Body of pancreas (tissue), 4 donors: ENCODE results near the gene FOXL3. TPM values are rescaled to one million over a fixed set of nuclear protein-coding genes. Genes with fewer than 3 reads are reported as not detected.

ENCODE experiments used
- ATAC-seq: fragments of 150-250 bp; one replicate; pipeline ENCODE4 v1.9.1; 2016
- DNase-seq, 4 donors: peaks; one replicate each; pipeline ENCODE4 v3.0.0-alpha.2; 2019
- H3K27ac ChIP-seq, 4 donors: fragments of 200-600 bp; sonication (generic); 1 replicate in 3 of 4; 2 replicates in 1 of 4; pipeline versions ENCODE4 v1.5.1 to v1.6.1; 2016 to 2019; ENCODE audit warnings: mild to moderate bottlenecking in 1 of 4, mixed read lengths in 1 of 4, moderate library complexity in 1 of 4
- H3K27me3 ChIP-seq, 2 donors: fragments of 200-600 bp; sonication (generic); one replicate each; pipeline ENCODE4 v1.6.0; 2016; ENCODE audit warnings: mild to moderate bottlenecking in 1 of 2
- H3K36me3 ChIP-seq, 2 donors: fragments of 200-600 bp; sonication (generic); replicated peaks in 1 of 2; 2 replicates each; pipeline ENCODE4 v1.5.1; 2016; ENCODE audit warnings: low read depth in 2 of 2; ENCODE audit not compliant: insufficient read depth in 1 of 2
- H3K4me1 ChIP-seq: fragments of 200-600 bp; sonication (generic); one replicate; pipeline ENCODE4 v1.6.0; 2016
- H3K4me3 ChIP-seq, 2 donors: fragments of 200-600 bp; sonication (generic); 1 replicate in 1 of 2; 2 replicates in 1 of 2; pipeline ENCODE4 v1.5.1; 2016 to 2019
- H3K9me3 ChIP-seq, 3 donors: fragments of 200-600 bp; sonication (generic); 1 replicate in 2 of 3; 2 replicates in 1 of 3; pipeline ENCODE4 v1.5.1; 2016
- CTCF ChIP-seq, 7 experiments: fragments of 450-650 bp in 4 of 7; fragments of 200-600 bp in 3 of 7; sonication (generic) in 3 of 7; IDR thresholded peaks; one replicate each; pipeline ENCODE4 v1.5.1; 2016 to 2019; ENCODE audit warnings: antibody characterized with exemption in 7 of 7
- POLR2A ChIP-seq, 3 donors: fragments of 450-650 bp; IDR thresholded peaks; one replicate each; pipeline ENCODE4 v1.6.1; 2016; ENCODE audit warnings: antibody characterized with exemption in 3 of 3, mild to moderate bottlenecking in 2 of 3
- WGBS, 2 donors: methylation state at CpG; one replicate each; pipeline ENCODE4 v1.1.5; 2017; 5-methylcytosine and 5-hydroxymethylcytosine counted together
- intact Hi-C: fragments of 100-400 bp; cut with DNase I; formaldehyde crosslinking; loops from one replicate; pipeline ENCODE4 v1.15.1; 2023
- total RNA-seq, 2 donors: library from RNA; depleted of rRNA; stranded (reverse); fragments of >200 nt; gene quantifications; one replicate each; pipeline ENCODE4 v1.1.0, GENCODE V29; 2016

FOXL3 gene
- total RNA-seq, 2 donors from 2014 or later, result not detected

GRCh38 chr7:271266-272107 is 18.5 kb upstream of the FOXL3 start:
- Histone ChIP-seq H3K4me1 (peaks cover 6% of the 10 kb centered on the region), H3K27me3 (no peaks in the 10 kb centered on the region), H3K27ac (no peak overlapping the region), H3K9me3 (peaks cover 0 to 4% (median 0%) of the 10 kb centered on the region in 3 donors), H3K4me3 (no peak overlapping the region), H3K36me3 (no peaks in the 10 kb centered on the region)
- ATAC-seq, result no peak
- 82 to 84% methylated on average over 14 of the region's 14 CpGs for WGBS, 2 donors
- intact Hi-C loops, result no loop called here
- TF ChIP-seq CTCF (IDR thresholded peaks at IDR 0.05), result no peak
- TF ChIP-seq POLR2A (IDR thresholded peaks at IDR 0.05), result no peak
- no peak for DNase-seq

GRCh38 chr7:272108-272615 is 17.8 kb upstream of the FOXL3 start:
- H3K4me1 ChIP-seq, result peaks cover 6% of the 10 kb centered on the region
- H3K27me3 ChIP-seq, result no peaks in the 10 kb centered on the region
- WGBS, 2 donors, result 73 to 84% methylated on average over 16 to 18 of the region's 18 CpGs
- H3K27ac ChIP-seq, result no peak overlapping the region
- no peak for ATAC-seq
- DNase-seq, result no peak
- no peak overlapping the region for H3K4me3 ChIP-seq
- H3K9me3 ChIP-seq, result peaks cover 0 to 4% (median 0%) of the 10 kb centered on the region in 3 donors
- H3K36me3 ChIP-seq, result no peaks in the 10 kb centered on the region
- TF ChIP-seq CTCF (IDR thresholded peaks at IDR 0.05), result no peak
- no peak for TF ChIP-seq POLR2A (IDR thresholded peaks at IDR 0.05)
- intact Hi-C loops, result no loop called here

- H3K4me3 ChIP-seq, result no peak overlapping the region
- H3K9me3 ChIP-seq, result peaks cover 0 to 4% (median 0%) of the 10 kb centered on the region in 3 donors
- WGBS, 2 donors, result 79 to 87% methylated on average over 14 of the region's 14 CpGs
- H3K4me1 ChIP-seq, result peaks cover 6% of the 10 kb centered on the region
- DNase-seq (no peak), ATAC-seq (no peak)
- no peaks in the 10 kb centered on the region for H3K36me3 ChIP-seq
- intact Hi-C loops, result no loop called here
- no peak for TF ChIP-seq CTCF (IDR thresholded peaks at IDR 0.05)
- TF ChIP-seq POLR2A (IDR thresholded peaks at IDR 0.05), result no peak
- no peaks in the 10 kb centered on the region for H3K27me3 ChIP-seq
- no peak overlapping the region for H3K27ac ChIP-seq
Measured at GRCh38 chr7:272631-273030, 17.3 kb upstream of the FOXL3 start.

- DNase-seq (no peak), ATAC-seq (no peak)
- peaks cover 6% of the 10 kb centered on the region for H3K4me1 ChIP-seq
- intact Hi-C loops, result no loop called here
- H3K27me3 ChIP-seq, result no peaks in the 10 kb centered on the region
- H3K36me3 ChIP-seq, result no peaks in the 10 kb centered on the region
- H3K9me3 ChIP-seq, result peaks cover 0 to 4% (median 0%) of the 10 kb centered on the region in 3 donors
- H3K27ac ChIP-seq, result no peak overlapping the region
- no peak for TF ChIP-seq CTCF (IDR thresholded peaks at IDR 0.05)
- TF ChIP-seq POLR2A (IDR thresholded peaks at IDR 0.05), result no peak
- no peak overlapping the region for H3K4me3 ChIP-seq
- 87 to 96% methylated on average over 7 of the region's 7 CpGs for WGBS, 2 donors
Measured at GRCh38 chr7:273327-273726, 16.6 kb upstream of the FOXL3 start.
